GM18517 (cell line): ENCODE measurements around the gene LETMD1.
"Not testable (repeated sequence)": the region's sequence is repeated elsewhere in the genome, so short reads cannot be mapped to it uniquely, and the experiment has no call there.

ENCODE experiments used
- ATAC-seq: cut with Tn5 transposase; IDR thresholded peaks from one replicate; pipeline ENCODE4 v1.9.1; 2021; ENCODE audit warnings: mild to moderate bottlenecking, moderate library complexity; ENCODE audit not compliant: unreplicated experiment

LETMD1 gene

GRCh38 chr12:51047655-51048540, at the start of gene LETMD1:
LETMD1 (plus strand) TSS chr12:51048327; CDS start chr12:51048357, 30 bp downstream.
- ATAC-seq = peak; percentile 95

- no peak for ATAC-seq
Observed at GRCh38 chr12:50999093-50999492, 49.0 kb upstream of the LETMD1 start.

GRCh38 chr12:51000245-51000644, 47.9 kb upstream of the LETMD1 start:
- no peak for ATAC-seq

GRCh38 chr12:51001799-51002198, 46.3 kb upstream of the LETMD1 start:
- ATAC-seq = no peak

- no peak for ATAC-seq
Observed at GRCh38 chr12:51004504-51004903, 43.6 kb upstream of the LETMD1 start.

- no peak for ATAC-seq
Observed at GRCh38 chr12:51005030-51005429, 43.1 kb upstream of the LETMD1 start.

- ATAC-seq = no peak
Observed at GRCh38 chr12:51005671-51006070, 42.5 kb upstream of the LETMD1 start.

- no peak for ATAC-seq
Observed at GRCh38 chr12:51008329-51009055, 39.6 kb upstream of the LETMD1 start.

GRCh38 chr12:51009056-51009440, 39.1 kb upstream of the LETMD1 start:
- ATAC-seq = no peak

GRCh38 chr12:51011955-51012354, 36.2 kb upstream of the LETMD1 start:
- ATAC-seq = no peak

- no peak for ATAC-seq
Observed at GRCh38 chr12:51012570-51013236, 35.4 kb upstream of the LETMD1 start.

GRCh38 chr12:51013441-51013840, 34.7 kb upstream of the LETMD1 start:
- no peak for ATAC-seq

GRCh38 chr12:51014467-51014866, 33.7 kb upstream of the LETMD1 start:
- not testable (repeated sequence) for ATAC-seq

GRCh38 chr12:51017452-51017851, 30.7 kb upstream of the LETMD1 start:
- ATAC-seq = no peak

GRCh38 chr12:51018956-51019355, 29.2 kb upstream of the LETMD1 start:
- no peak for ATAC-seq

- ATAC-seq = no peak
Observed at GRCh38 chr12:51019927-51020326, 28.2 kb upstream of the LETMD1 start.

GRCh38 chr12:51020448-51021182, 27.5 kb upstream of the LETMD1 start:
- no peak for ATAC-seq

GRCh38 chr12:51021694-51022093, 26.4 kb upstream of the LETMD1 start:
- no peak for ATAC-seq

GRCh38 chr12:51023625-51024382, 24.3 kb upstream of the LETMD1 start:
- no peak for ATAC-seq

- peak; percentile 4 for ATAC-seq
Observed at GRCh38 chr12:51025338-51025835, 22.7 kb upstream of the LETMD1 start.
